Activated naive CD4-positive, alpha-beta T cell treated with anti-CD3 and anti-CD28 coated beads, Interleukin-2, amount 10 ng/mL, durations not matched to agents 5 hours and 36 hours (primary cell): ENCODE measurements around the gene TMEM63C. TPM values are rescaled to one million over a fixed set of nuclear protein-coding genes. Genes with fewer than 3 reads are reported as not detected.

Experiments used
- microRNA-seq: library from miRNA; unstranded; fragments of <30 nt; microRNA quantifications from one replicate; pipeline ENCODE4 v1.2.0, GENCODE V29; 2022; ENCODE audit warnings: borderline microRNAs expressed, borderline replicate concordance
- total RNA-seq, 2 experiments: library from RNA; stranded (reverse); gene quantifications; one replicate each; pipeline ENCODE4 v1.2.3, GENCODE V29; 2021

The TMEM63C gene, protein sequence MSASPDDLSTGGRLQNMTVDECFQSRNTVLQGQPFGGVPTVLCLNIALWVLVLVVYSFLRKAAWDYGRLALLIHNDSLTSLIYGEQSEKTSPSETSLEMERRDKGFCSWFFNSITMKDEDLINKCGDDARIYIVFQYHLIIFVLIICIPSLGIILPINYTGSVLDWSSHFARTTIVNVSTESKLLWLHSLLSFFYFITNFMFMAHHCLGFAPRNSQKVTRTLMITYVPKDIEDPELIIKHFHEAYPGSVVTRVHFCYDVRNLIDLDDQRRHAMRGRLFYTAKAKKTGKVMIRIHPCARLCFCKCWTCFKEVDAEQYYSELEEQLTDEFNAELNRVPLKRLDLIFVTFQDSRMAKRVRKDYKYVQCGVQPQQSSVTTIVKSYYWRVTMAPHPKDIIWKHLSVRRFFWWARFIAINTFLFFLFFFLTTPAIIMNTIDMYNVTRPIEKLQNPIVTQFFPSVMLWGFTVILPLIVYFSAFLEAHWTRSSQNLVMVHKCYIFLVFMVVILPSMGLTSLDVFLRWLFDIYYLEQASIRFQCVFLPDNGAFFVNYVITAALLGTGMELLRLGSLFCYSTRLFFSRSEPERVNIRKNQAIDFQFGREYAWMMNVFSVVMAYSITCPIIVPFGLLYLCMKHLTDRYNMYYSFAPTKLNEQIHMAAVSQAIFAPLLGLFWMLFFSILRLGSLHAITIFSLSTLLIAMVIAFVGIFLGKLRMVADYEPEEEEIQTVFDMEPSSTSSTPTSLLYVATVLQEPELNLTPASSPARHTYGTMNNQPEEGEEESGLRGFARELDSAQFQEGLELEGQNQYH
- total RNA-seq = under 1 TPM; 0.10 to 0.17 TPM

GRCh38 chr14:77181603-77182437 is at the start of gene TMEM63C:
Gene TMEM63C (plus strand): TSS chr14:77181798. CDS start chr14:77218814, 37,016 bp downstream.

DNA sequence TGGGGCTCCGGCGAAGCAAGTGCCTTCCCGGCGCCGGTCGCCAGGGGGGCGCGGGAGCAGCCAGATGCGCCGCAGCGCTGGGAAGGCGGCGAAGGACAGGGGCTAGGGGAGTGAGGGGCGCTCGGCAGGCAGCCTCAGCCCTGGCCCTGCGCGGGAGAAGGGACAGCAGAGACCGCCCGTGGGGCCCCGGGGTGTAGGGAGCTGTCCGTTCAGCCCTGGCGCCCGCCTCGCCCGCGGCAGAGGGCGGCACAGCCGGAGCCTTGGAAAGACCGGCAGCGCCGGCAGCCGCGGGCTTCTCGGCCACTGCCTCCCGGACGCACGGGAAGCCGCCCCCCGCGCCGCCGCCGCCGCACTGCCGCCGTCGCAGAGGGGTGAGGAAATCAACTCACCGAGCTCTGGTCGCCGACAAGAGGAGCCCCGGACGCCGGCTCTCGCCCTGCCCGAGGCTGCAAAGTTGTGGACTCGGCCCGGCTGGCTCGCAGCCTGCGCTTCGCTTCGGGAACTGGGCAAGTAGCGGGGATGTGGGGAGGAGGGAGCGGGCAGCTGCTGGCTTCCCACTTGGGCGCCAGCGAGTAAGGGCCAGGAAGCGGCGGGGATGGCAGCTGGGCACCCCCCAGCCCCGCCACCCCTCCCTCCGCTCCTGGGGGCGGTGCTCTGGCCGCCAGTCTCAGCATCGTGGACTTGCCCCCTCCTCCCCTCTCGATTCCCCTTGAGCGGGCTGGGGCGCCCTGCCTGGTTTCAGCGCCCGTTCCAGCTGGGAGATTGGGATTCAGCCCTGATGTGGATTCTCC is 40.2 kb upstream of the TMEM63C start, which contains the start of gene ZDHHC22:
ZDHHC22 (minus strand) TSS at position 578 of the 791 bp plus-strand sequence. CDS start 2,053 bp downstream, outside the sequence.

DNA sequence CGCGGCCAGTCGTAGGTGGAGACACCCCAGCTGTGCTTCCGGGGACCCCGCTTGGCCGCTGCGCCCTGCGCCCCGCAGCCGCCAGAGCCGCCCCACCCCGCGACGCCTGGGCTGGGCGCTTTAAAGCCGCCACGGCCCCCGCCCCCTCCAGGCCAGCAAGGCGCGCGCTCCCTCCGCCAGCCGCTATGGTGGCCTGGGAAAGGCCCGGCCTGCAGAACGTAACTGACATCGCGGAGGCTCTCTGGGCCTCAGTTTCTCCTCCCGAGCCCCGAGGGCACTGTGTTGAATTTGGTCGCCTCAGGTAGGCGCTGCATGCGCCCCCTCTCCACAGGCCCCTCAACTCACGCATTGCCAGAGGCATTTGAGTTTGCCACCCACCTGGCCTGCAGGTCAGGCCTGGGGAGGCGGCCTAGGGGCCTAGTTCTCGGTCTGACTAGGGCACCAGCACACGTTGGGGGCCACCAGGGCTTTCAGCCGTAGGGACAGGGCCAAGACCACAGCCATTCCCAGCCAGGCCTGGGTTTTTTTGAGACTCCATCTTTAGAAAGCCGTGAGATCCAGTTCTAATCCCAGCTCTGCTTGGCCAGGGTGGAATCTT is 89.6 kb downstream of the TMEM63C start, which contains the start of gene NGB:
NGB (minus strand) TSS at position 94 of the 598 bp plus-strand sequence. CDS start 269 bp downstream, outside the sequence.

Small RNA genes within 50 kb of the gene (microRNA-seq; reads per million reads assigned to microRNA genes)
- gene MIR1260A = not detected

Other genes starting within 250 kb of the TMEM63C start
- gene IRF2BPL, start 153.1 kb upstream of the TMEM63C start, total RNA-seq = 10 to 100 TPM; 35.4 to 36.7 TPM
- 10 to 100 TPM; 12.3 to 14.3 TPM for gene CIPC, start 83.5 kb upstream of the TMEM63C start, total RNA-seq
- gene ZDHHC22, start 40.0 kb upstream of the TMEM63C start, total RNA-seq = not detected
- not detected for gene NGB, start 89.4 kb downstream of the TMEM63C start, total RNA-seq
- gene POMT2, start 139.1 kb downstream of the TMEM63C start, total RNA-seq = 10 to 100 TPM in 1 of 2 experiments, 1 to 10 TPM in 1; 9.1 to 13.1 TPM
- 10 to 100 TPM; 15.2 to 19.7 TPM for gene GSTZ1, start 139.2 kb downstream of the TMEM63C start, total RNA-seq
- 10 to 100 TPM; 11.7 to 12.2 TPM for gene TMED8, start 195.3 kb downstream of the TMEM63C start, total RNA-seq
- under 1 TPM; 0.23 to 0.26 TPM for gene SAMD15, start 195.6 kb downstream of the TMEM63C start, total RNA-seq
- gene NOXRED1, start 241.7 kb downstream of the TMEM63C start, total RNA-seq = under 1 TPM; 0.36 to 0.58 TPM